ENCODE results near the gene BMPER. TPM values are rescaled to one million over a fixed set of nuclear protein-coding genes. Genes with fewer than 3 reads are reported as not detected.

The BMPER gene
- total RNA-seq, 1 experiment from 2014 or later = not detected

- ATAC-seq (no peak), DNase-seq (ENCODE audit: low read depth, low spot score) (no peak)
- H3K36me3 ChIP-seq (ENCODE audit: control insufficient read depth, insufficient read depth, low read length) = no peaks in the 10 kb centered on the region
- H3K27me3 ChIP-seq (ENCODE audit: control insufficient read depth, insufficient read depth, low read length) = no peaks in the 10 kb centered on the region
- H3K9me3 ChIP-seq (ENCODE audit: control insufficient read depth, insufficient read depth, low read depth, low read length) = no peaks in the 10 kb centered on the region
- intact Hi-C loops (cut with micrococcal nuclease; ENCODE audit: unreplicated experiment) = no loop called here
- no peak for TF ChIP-seq SIN3A (IDR thresholded peaks at IDR 0.05; ENCODE audit: borderline replicate concordance, insufficient read depth, low read depth, low read length)
- ChIA-PET CTCF (no interaction called here), POLR2A (no interaction called here)
- in situ Hi-C loops (cut with HindIII; ENCODE audit: low pct_unique_long_range_greater_than_20kb, low sequenced_read_pairs) = no loop called here
- H3K27ac ChIP-seq (ENCODE audit: low read length) = no peak overlapping the region
- no TSS peak for BruUV-seq (replicated peaks)
- H3K4me3 ChIP-seq (ENCODE audit: low read depth in 2 of 2, low read length in 2 of 2) = no peak overlapping the region
- no peaks in the 10 kb centered on the region for H3K4me1 ChIP-seq (ENCODE audit: control insufficient read depth, insufficient read depth, low read length)
Measured at GRCh38 chr7:34191771-34192479, 286.6 kb downstream of the BMPER start.

DNA sequence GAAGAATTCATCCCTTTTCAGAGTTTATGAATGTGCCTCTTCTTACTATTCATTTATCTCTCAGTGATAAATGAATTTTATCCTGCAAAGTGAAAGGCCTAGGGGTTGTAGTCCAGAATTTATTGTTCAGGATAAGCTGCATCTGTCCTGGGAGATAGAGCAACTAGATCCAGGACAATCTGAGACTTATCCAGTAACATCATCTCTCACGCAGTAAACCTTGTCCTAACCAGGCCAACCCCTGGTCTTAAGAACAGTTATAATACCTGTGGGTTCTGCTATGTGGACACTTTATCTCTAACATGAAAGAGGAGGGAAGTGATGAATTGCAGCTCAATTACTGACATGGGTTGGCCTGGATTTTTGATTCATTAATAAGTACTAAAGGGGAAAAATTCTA, 287.6 kb downstream of the BMPER start:
- CTCF ChIA-PET = no interaction called here
- H3K4me1 ChIP-seq (ENCODE audit: control insufficient read depth, insufficient read depth, low read length) = no peaks in the 10 kb centered on the region
- TF ChIP-seq CTCF (IDR thresholded peaks at IDR 0.05) (no peak), REST (IDR thresholded peaks at IDR 0.05; ENCODE audit: insufficient read depth in 1 of 2, low read depth in 2 of 2, low read length in 1 of 2) (no peak), TCF7L2 (IDR thresholded peaks at IDR 0.05; ENCODE audit: low read depth, low read length) (no peak), SIN3A (IDR thresholded peaks at IDR 0.05; ENCODE audit: borderline replicate concordance, insufficient read depth, low read depth, low read length) (no peak), POLR2AphosphoS5 (IDR thresholded peaks at IDR 0.05; ENCODE audit: low read depth, low read length) (no peak)
- POLR2A ChIA-PET = no interaction called here
- no peak overlapping the region for H3K27ac ChIP-seq (ENCODE audit: low read length)
- intact Hi-C loops (cut with micrococcal nuclease; ENCODE audit: unreplicated experiment) (no loop called here), in situ Hi-C loops (cut with HindIII; ENCODE audit: low pct_unique_long_range_greater_than_20kb, low sequenced_read_pairs) (no loop called here)
- no peaks in the 10 kb centered on the region for H3K36me3 ChIP-seq (ENCODE audit: control insufficient read depth, insufficient read depth, low read length)
- H3K4me3 ChIP-seq (ENCODE audit: low read depth in 2 of 2, low read length in 2 of 2) = no peak overlapping the region
- ATAC-seq (no peak), DNase-seq (ENCODE audit: low read depth, low spot score) (no peak)
- BruUV-seq (replicated peaks) = no TSS peak
- no peaks in the 10 kb centered on the region for H3K27me3 ChIP-seq (ENCODE audit: control insufficient read depth, insufficient read depth, low read length)
- H3K9me3 ChIP-seq (ENCODE audit: control insufficient read depth, insufficient read depth, low read depth, low read length) = no peaks in the 10 kb centered on the region

- no peaks in the 10 kb centered on the region for H3K36me3 ChIP-seq (ENCODE audit: control insufficient read depth, insufficient read depth, low read length)
- no peak for ATAC-seq
Measured at GRCh38 chr7:34198231-34198641, 292.9 kb downstream of the BMPER start.

More at GRCh38 chr7:34198231-34198641, 292.9 kb downstream of the BMPER start:
- no peak overlapping the region for H3K27ac ChIP-seq (ENCODE audit: low read length)
- TF ChIP-seq TCF7L2 (IDR thresholded peaks at IDR 0.05; ENCODE audit: low read depth, low read length) = no peak
- no peak for TF ChIP-seq POLR2AphosphoS5 (IDR thresholded peaks at IDR 0.05; ENCODE audit: low read depth, low read length)
- no peak for TF ChIP-seq REST (IDR thresholded peaks at IDR 0.05; ENCODE audit: insufficient read depth in 1 of 2, low read depth in 2 of 2, low read length in 1 of 2)
- no peak for TF ChIP-seq CTCF (IDR thresholded peaks at IDR 0.05)
- no peak for TF ChIP-seq SIN3A (IDR thresholded peaks at IDR 0.05; ENCODE audit: borderline replicate concordance, insufficient read depth, low read depth, low read length)
- H3K4me3 ChIP-seq (ENCODE audit: low read depth in 2 of 2, low read length in 2 of 2) = no peak overlapping the region
- no peaks in the 10 kb centered on the region for H3K9me3 ChIP-seq (ENCODE audit: control insufficient read depth, insufficient read depth, low read depth, low read length)
- no TSS peak for BruUV-seq (replicated peaks)
- in situ Hi-C loops (cut with HindIII; ENCODE audit: low pct_unique_long_range_greater_than_20kb, low sequenced_read_pairs) = no loop called here
- DNase-seq (ENCODE audit: low read depth, low spot score) = no peak
- ChIA-PET POLR2A (no interaction called here), CTCF (no interaction called here)
- no peaks in the 10 kb centered on the region for H3K4me1 ChIP-seq (ENCODE audit: control insufficient read depth, insufficient read depth, low read length)
- intact Hi-C loops (cut with micrococcal nuclease; ENCODE audit: unreplicated experiment) = no loop called here
- no peaks in the 10 kb centered on the region for H3K27me3 ChIP-seq (ENCODE audit: control insufficient read depth, insufficient read depth, low read length)
